ENCODE measurements around the gene DOCK11.

GRCh38 chrX:118729042-118729652 lies 233.5 kb downstream of the DOCK11 start:
- no peak for TF ChIP-seq TARDBP (IDR thresholded peaks at IDR 0.05)
- TF ChIP-seq SP1 (IDR thresholded peaks at IDR 0.05): no peak
- TF ChIP-seq CTBP1 (IDR thresholded peaks at IDR 0.05; ENCODE audit: borderline replicate concordance): no peak
- TF ChIP-seq ELF4 (IDR thresholded peaks at IDR 0.05): no peak
- TF ChIP-seq L3MBTL2 (conservative IDR thresholded peaks at IDR 0.05): no peak
- no peak for TF ChIP-seq BHLHE40 (IDR thresholded peaks at IDR 0.05; ENCODE audit: borderline replicate concordance)

All from HEK293T (cell line).